ENCODE results near the gene CASD1.

Gene CASD1

GRCh38 chr7:94580601-94581000 is 71.0 kb downstream of the CASD1 start:
- ATAC-seq (no peak), DNase-seq (no peak)

- ATAC-seq (no peak), DNase-seq (no peak)
Observed at GRCh38 chr7:94584113-94584512, 74.5 kb downstream of the CASD1 start.

GRCh38 chr7:94588075-94588474 is 78.5 kb downstream of the CASD1 start:
- DNase-seq = no peak
- ATAC-seq = no peak

- DNase-seq (no peak), ATAC-seq (no peak)
Observed at GRCh38 chr7:94590526-94591162, 81.0 kb downstream of the CASD1 start.

- no peak for DNase-seq
- no peak for ATAC-seq
Observed at GRCh38 chr7:94591176-94591575, 81.6 kb downstream of the CASD1 start.

- DNase-seq (no peak), ATAC-seq (no peak)
Observed at GRCh38 chr7:94594882-94595281, 85.3 kb downstream of the CASD1 start.

GRCh38 chr7:94595717-94596116 is 86.1 kb downstream of the CASD1 start:
- peak; percentile 77 for ATAC-seq
- DNase-seq = no peak

GRCh38 chr7:94600267-94600666 is 90.7 kb downstream of the CASD1 start:
- no peak for ATAC-seq
- no peak for DNase-seq

GRCh38 chr7:94602181-94602580 is 92.6 kb downstream of the CASD1 start:
- no peak for ATAC-seq
- no peak for DNase-seq

- ATAC-seq = no peak
- DNase-seq = no peak
Observed at GRCh38 chr7:94605031-94605430, 95.4 kb downstream of the CASD1 start.

All from stimulated activated naive CD8-positive, alpha-beta T cell treated with anti-CD3 and anti-CD28 coated beads, Interleukin-15, Interleukin-2, amounts not matched to agents 100 U/mL and 50 U/mL, for 24 hours (primary cell).